Measurements from ENCODE around the gene CCNH.

Gene CCNH

GRCh38 chr5:87360132-87360531 lies 52.6 kb downstream of the CCNH start:
- no peak for DNase-seq (ENCODE audit: low read depth)

- no peak for DNase-seq (ENCODE audit: low read depth)
Measured at GRCh38 chr5:87359106-87359505, 53.6 kb downstream of the CCNH start.

GRCh38 chr5:87354496-87354895 lies 58.2 kb downstream of the CCNH start:
- no peak for DNase-seq (ENCODE audit: low read depth)

GRCh38 chr5:87347841-87348240 lies 64.9 kb downstream of the CCNH start:
- no peak for DNase-seq (ENCODE audit: low read depth)

GRCh38 chr5:87347272-87347671 lies 65.5 kb downstream of the CCNH start:
- DNase-seq (ENCODE audit: low read depth): no peak
